Stimulated activated CD8-positive, alpha-beta memory T cell treated with anti-CD3 and anti-CD28 coated beads, Interleukin-15, amount 100 ng/mL, for 48 hours (primary cell): Measurements from ENCODE around the gene SPOCK1.
"Not testable (repeated sequence)": the region's sequence is repeated elsewhere in the genome, so short reads cannot be mapped to it uniquely, and the experiment has no call there.

Experiments used
- DNase-seq, 2 donors: peaks; one replicate each; pipeline ENCODE4 v3.0.0-alpha.2; 2020; ENCODE audit warnings: low read depth in 2 of 2

Gene SPOCK1

DNA sequence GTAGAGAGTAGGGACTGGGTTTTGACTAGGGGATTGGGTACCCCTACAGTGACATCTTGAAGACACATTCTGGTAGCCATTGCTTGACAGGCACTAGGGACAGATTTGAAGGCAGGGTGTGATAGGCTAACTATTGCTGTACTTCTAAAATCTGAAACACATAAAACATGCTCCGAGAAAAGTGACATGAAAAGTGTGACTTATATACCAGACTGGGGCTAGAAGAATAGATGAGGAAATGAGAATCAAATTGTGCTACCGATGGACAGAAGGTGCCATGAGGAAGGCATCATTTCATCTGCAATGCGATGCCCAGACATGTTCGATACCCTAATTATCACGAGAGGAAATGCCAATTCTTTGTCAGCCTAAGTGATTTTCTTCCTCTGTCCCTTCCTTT is 475.8 kb downstream of the SPOCK1 start:
- DNase-seq: no peak

DNA sequence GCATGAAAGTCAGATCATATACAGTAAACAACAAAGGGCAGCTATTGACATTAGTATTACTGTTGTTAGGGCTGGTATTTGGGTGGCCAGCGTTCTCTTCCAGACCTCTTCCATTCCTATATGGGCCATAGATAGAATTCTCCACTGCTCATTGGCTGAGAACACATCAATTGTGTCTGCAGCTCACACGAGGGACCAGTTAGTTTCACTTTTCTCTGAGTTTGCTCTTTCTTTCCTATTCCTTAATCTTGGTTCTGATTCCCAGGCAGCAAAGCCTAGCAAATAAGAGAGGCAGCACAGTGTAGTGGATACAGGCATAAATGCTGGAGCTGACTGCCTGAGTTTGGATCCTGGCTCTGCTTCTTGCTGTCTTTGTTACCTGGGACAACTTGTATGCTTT is 476.4 kb downstream of the SPOCK1 start:
- DNase-seq: no peak

DNA sequence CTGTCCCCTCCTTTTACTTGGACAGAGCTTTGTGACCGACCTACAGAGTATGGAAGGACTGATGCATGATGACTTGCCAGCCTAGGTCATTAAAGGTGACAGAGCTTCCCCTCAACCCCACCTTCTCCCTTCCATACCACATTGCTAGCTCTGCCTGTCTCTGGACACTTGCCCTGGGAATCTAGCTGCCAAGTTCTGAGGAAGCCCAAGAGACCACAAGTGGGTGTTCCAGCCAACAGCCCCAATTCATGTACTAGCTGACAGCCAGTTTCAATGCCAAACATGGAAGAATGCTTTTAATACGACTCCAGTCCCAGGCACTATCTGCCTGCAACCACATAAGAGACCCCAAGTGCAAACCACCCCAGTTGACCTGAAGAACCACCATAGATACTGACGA is 477.1 kb downstream of the SPOCK1 start:
- DNase-seq: no peak

DNA sequence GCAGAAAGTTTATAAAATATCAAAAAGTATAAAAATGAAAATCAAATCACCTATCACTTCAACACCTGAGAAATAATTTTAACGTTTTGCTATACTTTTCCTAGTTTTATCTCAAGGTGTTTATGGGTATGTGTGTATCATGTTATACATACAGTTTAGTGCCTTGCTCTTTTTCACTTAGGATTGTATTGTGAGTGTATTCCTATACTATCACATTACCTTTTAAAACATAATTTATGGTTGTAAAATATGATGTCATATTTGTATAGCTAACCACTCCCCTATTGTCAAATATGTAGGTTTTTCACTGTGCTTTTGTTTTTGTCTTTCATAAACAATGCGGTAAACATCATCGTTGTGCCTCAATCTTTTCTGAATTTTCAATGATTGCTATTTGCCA is 479.9 kb downstream of the SPOCK1 start:
- no peak for DNase-seq

DNA sequence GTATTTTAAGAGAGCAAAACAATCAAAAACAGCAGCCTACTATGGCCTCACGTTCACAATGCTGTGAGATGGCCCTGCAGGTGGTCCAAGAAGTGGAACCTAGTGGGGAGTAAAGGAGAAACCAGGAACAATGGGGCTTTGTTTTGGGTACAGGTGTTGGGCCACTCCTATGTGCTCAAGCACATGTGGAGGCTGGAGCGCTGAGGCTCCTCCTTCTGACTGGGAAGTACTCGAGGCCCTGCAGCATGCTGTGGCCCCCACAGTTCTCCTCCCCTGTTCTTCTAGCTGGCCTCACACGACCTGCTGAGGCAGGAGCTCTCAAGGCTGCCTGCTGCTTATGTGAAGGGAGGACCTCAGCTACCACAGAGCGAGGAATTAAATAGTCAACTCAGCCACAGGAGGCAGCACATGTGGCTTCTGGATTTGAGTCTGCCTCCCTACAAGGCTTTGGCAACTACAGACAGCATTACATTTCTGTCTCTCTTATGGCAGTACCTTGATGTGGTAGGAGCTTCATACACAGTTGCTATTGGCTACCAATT is 482.3 kb downstream of the SPOCK1 start:
- no peak for DNase-seq

DNA sequence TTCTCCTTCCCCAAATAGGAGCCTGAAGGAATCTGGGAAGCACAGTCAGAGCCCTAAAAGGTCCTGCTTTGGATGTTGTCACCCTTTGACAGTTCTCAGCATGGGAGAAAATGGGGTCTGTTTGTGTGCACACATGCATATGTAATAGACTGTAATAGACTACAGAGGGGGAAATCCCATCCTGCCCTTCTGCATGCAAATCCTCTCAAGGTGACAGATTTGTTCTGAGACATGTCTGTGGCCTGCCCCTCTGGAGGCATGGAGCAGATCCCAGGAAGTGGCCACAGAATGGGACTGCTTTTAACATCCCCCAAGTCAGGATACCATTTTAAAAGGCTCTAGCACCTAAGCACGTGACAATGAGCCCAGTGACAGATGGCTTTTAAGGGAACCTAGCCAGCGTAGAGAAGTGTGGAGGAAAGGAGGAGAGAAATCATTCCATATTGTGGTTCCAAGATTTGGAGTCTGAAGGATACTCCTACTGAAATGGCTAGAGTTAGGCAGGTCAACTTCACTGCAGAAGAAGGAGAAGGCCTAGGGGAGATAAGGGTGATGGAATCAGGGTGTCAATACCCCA is 483.5 kb downstream of the SPOCK1 start:
- no peak for DNase-seq

DNA sequence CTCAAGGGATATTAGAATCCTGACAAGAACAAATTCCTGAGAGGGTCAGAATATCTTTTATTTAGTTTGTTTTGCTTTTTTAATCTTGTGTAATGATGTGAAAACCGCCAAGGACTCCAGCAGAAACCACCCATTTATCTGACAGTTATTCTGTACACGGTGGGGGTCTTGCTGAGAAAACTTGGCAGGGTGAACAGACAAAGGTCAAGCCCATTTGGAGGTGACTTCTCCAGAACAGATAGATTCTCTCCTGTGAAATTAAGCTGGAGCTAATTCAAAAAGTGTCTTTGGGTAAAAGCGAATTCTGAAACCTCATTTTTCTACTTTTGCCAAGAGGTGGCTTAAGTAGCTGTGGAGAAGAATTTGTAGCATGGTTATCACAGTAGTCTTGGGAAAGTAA is 484.4 kb downstream of the SPOCK1 start:
- DNase-seq: no peak

DNA sequence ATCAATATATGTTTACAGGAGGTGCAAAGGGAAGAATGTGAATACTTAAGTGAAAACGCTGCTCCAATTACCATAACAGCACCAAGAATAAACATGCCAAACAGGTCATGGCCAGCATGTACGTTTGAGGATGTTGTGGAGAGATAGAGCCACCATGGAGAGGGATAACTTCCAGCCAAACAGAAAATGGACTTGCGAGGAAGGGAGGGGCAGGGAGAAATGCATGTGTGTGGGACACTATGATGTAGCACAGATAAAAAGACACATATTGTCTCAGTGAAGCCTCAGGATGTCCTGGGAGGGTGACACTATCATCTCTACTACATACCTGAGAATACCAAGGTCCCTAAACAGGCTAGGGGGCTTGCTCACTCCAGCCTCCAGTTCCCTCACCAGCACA is 488.9 kb downstream of the SPOCK1 start:
- DNase-seq: no peak

DNA sequence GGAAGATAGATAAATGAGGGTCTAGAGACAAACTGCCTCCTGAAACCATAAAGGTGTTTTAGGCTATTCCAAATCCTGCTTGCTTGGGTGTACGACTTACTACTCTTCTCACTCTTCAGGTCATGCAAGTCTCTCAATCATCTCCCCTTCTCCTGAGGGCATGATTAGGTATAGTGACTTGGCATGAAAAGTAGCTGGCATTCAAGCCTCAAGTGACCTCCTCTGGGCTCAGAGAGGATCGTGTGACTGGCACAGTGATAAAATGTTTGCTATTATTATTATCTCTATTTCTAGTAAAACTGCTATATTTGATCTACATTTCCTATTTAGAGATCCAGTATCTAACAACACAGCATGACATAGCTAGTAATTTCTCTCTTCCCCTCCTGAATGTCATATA is 494.8 kb downstream of the SPOCK1 start:
- no peak for DNase-seq

DNA sequence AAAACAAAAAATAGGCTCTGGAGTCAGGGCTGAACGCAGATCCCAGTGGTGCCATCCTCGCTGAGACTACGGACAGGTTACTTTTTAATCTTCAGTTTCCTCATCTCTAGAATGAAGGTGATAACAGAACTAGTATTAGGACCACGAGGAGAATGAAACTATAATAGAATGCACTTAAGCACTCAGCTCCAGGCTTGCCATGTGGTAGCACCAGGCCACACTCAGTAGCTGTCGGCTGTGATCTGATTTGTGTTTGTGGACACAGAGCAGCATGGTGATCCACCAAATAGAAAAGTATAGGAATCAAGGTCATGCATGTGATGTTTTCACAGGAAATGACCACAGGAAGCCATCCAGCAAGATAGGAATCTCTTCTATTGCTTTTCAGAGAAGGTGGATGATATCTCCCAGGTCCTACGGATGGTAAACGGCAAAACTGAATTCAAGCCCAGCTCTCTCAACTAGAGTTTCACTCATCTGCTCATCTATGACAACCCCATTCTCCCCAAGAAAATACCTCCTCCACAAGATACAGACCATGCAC is 498.0 kb downstream of the SPOCK1 start:
- DNase-seq: no peak

DNA sequence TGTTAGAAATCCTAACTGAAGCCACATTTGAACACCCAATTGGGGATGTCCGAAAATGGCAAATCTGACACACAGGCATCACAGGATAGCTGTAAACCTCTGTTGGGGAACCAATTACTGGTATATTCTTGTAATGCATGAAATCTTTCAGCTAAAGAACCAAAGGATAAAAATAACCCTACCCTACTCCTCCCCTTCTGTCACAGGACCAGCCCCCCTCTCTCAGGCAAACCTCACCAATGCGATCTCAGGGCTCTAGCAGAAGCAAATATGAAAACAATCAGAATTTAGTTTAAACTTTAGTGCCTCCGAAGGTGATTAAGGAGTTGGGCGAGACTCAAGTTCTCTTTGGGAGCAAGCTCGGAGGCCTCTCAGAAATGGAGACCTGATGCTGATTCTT is 499.3 kb downstream of the SPOCK1 start:
- DNase-seq: no peak

DNA sequence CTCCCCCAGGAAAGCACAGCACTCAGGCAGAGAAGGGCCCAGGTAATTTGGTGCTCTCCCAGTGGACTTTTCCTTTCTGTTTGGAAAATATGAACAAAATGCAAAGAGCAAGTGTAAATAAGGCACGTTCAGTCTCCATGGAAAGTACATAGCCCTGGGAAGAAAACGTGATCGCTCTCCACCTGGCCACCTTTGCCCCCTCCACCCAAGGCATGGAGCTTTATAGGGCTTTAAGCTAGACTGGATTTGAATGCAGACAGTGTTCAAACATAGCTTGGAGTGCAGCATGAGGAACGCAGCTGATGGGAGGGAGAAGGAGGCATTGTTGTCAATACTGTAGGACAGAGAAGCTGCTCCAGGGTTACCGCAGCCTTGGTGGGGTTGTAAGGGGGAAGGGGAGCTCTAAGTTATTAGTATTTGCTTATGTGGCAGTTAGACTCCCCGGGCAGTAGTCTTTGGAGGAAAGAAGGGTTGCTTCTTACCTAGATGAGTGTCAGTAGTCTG is 500.2 kb downstream of the SPOCK1 start:
- no peak for DNase-seq

DNA sequence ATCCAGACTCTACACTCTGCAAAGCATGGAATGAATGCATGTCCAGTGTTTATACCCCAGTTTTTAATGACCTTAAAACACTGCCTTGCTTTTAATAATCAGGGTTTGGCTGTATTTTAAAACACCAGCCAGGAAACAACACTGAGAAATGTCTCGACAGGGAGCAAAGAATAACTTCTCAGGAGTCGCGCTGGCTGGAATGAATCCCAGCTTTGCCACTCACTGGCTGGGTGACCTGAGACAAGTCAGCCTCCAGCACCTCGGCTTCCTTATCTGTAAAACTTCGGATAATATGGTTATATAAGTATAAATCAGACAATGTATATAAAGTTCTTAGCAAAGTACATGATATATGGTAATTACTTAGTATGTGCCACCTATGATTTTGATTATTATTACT is 505.0 kb downstream of the SPOCK1 start:
- DNase-seq: no peak

DNA sequence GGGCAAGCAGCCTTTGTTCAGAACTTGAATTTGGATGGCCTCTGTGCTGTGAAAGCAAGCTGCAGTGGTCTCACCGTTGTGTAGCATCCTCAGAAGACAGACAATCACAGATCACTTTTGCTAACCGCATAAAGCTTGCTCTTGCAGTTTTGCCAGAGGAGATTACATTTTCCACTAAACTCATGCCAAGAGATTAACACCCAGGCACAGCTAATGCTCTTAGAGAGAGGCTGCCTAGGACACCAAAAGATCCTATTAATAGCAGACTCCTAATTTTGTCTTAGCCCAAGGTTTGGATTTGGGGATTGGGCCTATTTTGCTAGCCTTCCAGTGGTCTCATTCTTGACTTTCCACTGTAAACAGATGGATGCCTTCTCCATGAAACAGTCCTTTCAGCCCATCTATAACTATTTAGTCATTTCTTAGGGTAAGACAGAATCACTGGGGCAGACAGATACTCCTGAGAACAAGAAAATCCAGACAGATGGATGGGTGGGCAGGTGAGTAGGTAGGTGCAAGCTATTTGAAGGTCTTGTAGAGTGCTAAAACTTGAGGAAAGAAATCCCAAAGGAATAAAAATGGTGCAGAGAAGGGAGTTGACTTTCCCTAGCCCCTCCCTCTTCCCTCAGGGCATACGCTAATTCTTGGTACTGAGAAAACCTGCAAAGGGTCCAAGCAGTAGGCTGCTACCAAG is 506.2 kb downstream of the SPOCK1 start:
- no peak for DNase-seq

DNA sequence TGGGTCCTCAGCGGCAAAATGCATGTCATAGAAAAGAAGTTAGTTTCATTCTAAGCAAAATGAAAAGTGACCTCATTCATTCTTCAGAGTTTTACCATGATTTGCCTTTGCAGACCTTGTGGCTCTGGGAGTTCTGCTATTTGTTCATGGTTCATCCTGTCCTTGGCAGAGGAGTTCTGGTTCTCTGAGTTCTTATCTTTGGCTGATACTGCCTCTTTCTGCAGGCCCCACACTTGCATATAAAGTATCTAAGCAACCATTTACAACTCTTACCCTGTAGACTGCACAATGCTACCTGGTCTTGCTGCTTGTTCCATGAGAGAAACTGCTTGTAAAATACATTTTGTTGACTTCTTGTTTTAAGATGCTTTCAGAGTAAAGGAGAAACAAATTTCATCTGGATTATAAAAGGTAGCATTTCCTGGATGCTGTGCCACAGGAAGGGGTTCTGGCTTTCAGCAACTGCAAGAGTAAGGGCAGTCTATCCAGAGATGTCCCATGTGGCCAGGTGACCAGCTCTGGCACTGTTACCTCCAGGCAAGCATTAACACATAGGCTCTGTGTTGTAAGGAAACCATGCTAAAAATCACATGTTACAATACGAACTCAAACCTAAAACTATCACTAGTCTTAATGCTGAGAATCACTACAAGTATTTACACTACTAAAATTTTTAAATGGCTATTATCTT is 513.2 kb downstream of the SPOCK1 start:
- no peak for DNase-seq

DNA sequence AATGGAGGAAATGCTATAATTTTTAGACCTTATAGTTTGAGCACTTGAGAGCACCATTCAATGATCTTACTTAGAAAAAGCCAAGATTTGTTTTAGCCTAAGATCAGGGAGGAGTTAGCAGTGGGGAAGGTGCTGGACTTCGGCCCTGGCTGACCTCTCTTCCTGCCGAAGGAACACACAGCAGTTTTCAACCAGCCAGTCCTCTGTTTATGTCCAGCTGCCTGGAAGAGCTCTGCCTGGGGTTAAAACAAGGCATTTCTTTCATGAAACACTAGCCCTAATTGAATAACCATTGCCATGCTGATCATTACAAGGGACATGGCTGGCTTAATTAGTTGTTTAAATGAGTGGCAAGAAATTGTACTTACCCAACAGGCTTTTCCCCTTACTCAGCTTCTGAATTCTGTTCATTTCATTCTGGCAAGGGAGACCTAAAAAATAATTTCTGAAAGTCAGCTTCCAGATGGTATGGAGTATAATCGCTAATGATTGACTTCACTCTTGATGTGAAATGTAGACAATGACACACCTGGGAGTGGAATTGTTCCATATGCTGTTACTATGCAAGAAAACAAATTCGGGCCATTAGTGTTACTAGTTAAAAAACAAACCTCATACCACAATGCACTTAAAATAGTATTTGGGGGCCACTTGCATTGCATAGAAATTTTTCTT is 514.2 kb downstream of the SPOCK1 start:
- no peak for DNase-seq

DNA sequence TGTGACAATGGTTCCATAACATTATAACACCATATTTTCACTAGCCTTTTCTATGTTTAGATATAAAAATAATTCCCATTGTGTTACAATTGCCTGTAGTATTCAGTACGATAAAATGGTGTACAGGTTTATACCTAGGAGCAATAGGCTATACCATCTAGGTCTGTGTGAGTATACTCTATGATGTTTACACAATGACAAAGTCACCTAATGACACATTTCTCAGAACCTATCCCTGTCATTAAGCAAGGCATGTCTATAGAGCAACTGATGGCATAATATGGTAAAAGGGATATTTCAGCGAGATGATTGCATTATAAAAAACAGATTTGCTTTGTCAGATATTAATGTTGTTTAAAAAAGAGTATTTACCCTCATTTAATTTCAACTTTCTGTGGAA is 517.2 kb downstream of the SPOCK1 start:
- no peak for DNase-seq

DNA sequence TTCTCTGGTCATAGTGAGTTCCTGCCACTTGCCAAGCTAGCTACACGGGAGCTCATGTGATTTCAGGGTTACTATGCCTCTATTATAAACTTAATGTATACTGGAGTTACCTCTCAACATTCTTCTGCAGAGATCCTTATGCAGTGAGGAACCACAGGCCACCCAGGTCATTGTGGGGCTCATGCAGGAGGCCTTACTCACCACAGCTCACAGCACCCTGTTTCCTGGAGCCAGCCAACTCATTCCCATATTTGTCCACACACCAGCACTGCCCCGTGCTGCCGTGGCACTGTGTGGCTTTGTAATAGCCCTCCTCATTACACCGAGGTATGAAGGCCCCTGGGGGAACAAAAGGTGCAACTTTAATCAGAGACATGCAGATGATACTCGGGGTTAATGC is 520.0 kb downstream of the SPOCK1 start:
- DNase-seq: no peak

DNA sequence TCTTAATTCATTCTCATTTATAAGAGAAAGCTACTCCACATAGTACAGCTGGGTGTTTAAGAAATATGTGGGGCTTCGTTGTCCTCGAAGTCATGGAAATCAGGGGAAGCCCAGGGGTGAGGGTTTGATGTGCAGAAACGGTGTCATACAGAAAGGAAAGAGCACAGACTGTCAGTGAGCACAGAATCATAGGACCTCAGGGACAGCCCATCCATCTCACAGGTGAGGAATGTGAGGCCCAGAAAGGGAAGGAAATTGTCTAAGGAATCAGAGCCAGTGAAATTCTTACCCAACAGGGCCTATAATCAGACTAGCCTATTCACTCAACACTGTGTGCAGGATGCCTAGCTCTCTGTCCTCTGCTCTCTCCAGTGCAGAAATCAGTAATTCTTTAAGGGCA is 535.6 kb downstream of the SPOCK1 start:
- DNase-seq: no peak

DNA sequence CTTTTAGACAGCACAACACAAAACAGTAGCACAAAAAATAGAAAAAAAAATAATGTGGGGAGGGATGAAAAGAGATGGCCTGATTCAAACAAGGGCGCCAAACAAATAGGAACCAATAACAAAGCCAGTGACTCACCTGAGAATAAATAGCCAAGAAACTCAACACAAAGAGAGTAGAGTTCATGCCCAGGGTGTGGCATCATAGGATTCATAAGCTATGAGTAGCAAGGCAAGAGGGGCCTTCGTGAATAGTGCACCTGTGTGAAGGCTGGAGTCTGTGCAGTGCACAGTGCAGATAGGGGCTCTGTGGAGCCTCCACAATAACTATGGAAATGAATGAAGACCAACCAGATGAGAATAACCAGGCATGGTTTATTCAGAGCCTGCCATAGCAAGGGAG is 541.7 kb downstream of the SPOCK1 start:
- no peak for DNase-seq

DNA sequence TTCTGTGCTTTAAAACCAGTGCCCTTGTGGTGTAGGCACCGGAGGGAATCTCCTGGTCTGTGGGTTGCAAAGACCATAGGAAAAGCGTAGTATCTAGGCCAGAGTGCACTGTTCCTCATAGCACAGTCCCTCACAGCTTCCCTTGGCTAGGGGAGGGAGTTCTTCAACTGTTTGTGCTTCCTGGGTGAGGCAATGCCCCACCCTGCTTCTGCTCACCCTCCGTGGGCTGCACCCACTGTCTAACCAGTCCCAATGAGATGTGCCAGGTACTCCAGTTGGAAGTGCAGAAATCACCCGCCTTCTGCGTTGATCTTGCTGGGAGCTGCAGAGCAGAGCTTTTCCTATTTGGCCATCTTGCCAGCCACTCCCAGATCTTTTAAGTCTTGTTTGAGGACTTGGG is 545.0 kb downstream of the SPOCK1 start:
- DNase-seq: not testable (repeated sequence)
